AG04449 (cell line): Measurements from ENCODE around the gene NBDY.

Experiments
- CTCF ChIA-PET: fragments of 350-600 bp; formaldehyde crosslinking; extraction: SDS; loops from one replicate; lab custom pipeline; 2021; ENCODE audit warnings: antibody characterized with exemption; lab: Yijun Ruan, JAX
- POLR2A ChIA-PET: fragments of 400-600, 350-600 bp; formaldehyde crosslinking; extraction: SDS; loops from one replicate; lab custom pipeline; 2020; ENCODE audit warnings: antibody characterized with exemption, inconsistent platforms; lab: Yijun Ruan, JAX
- DNase-seq: peaks from one replicate; pipeline ENCODE4 v3.0.0-alpha.2; 2010; ENCODE audit warnings: low read depth, low spot score
- H3K4me3 ChIP-seq: 2 replicates; pipeline ENCODE4 v1.5.1; 2011; ENCODE audit warnings: low read depth, mild to moderate bottlenecking, control low read depth, low read length
- CTCF ChIP-seq: IDR thresholded peaks from one replicate; pipeline ENCODE4 v1.5.1; 2011; ENCODE audit warnings: mild to moderate bottlenecking, moderate library complexity, low read length, control low read depth, inconsistent platforms; ENCODE audit not compliant: insufficient read depth; ENCODE audit errors: missing control alignments

NBDY gene

GRCh38 chrX:56786889-56787733 is 58.1 kb downstream of the NBDY start:
- no peak for TF ChIP-seq CTCF
- CTCF ChIA-PET = interaction anchor here (1.3 kb wide), 1 partner anchor 191 kb away, joined by 5 read pairs; no protein-coding TSS in a partner anchor
- DNase-seq = no peak
- H3K4me3 ChIP-seq = no peak overlapping the region
- POLR2A ChIA-PET = no interaction called here

GRCh38 chrX:56787734-56788152 is 58.7 kb downstream of the NBDY start:
- POLR2A ChIA-PET = no interaction called here
- TF ChIP-seq CTCF = no peak
- CTCF ChIA-PET = interaction anchor here (0.9 kb wide), 1 partner anchor 190 kb away, joined by 4 read pairs; no protein-coding TSS in a partner anchor
- DNase-seq = no peak
- H3K4me3 ChIP-seq = no peak overlapping the region

GRCh38 chrX:56788229-56788628 is 59.2 kb downstream of the NBDY start:
- CTCF ChIA-PET = interaction anchor here (0.9 kb wide), 1 partner anchor 190 kb away, joined by 4 read pairs; no protein-coding TSS in a partner anchor
- no peak for TF ChIP-seq CTCF
- H3K4me3 ChIP-seq = no peak overlapping the region
- POLR2A ChIA-PET = no interaction called here
- DNase-seq = no peak

- H3K4me3 ChIP-seq = no peak overlapping the region
- POLR2A ChIA-PET = no interaction called here
- no peak for DNase-seq
- TF ChIP-seq CTCF = no peak
- CTCF ChIA-PET = interaction anchor here (0.9 kb wide), 1 partner anchor 189 kb away, joined by 4 read pairs; no protein-coding TSS in a partner anchor
Observed at GRCh38 chrX:56788717-56789122, 59.7 kb downstream of the NBDY start.

- no peak overlapping the region for H3K4me3 ChIP-seq
- no peak for TF ChIP-seq CTCF
- ChIA-PET CTCF (interaction anchor here (1.3 kb wide), 1 partner anchor 189 kb away, joined by 5 read pairs; no protein-coding TSS in a partner anchor), POLR2A (no interaction called here)
- no peak for DNase-seq
Observed at GRCh38 chrX:56789518-56790070, 60.6 kb downstream of the NBDY start.

GRCh38 chrX:56790778-56791177 is 61.7 kb downstream of the NBDY start:
- ChIA-PET POLR2A (no interaction called here), CTCF (interaction anchor here (1.3 kb wide), 1 partner anchor 188 kb away, joined by 5 read pairs; no protein-coding TSS in a partner anchor)
- DNase-seq = no peak
- H3K4me3 ChIP-seq = no peak overlapping the region
- TF ChIP-seq CTCF = no peak
